ENCODE results near the gene ATG4B. TPM values are rescaled to one million over a fixed set of nuclear protein-coding genes. Genes with fewer than 3 reads are reported as not detected.

The ATG4B gene
- total and polyA plus RNA-seq, 2 of the 8 experiments (the other 6 are each of a cell fraction or from before 2014, with no cell fraction given), result 103 to 155 TPM

DNA sequence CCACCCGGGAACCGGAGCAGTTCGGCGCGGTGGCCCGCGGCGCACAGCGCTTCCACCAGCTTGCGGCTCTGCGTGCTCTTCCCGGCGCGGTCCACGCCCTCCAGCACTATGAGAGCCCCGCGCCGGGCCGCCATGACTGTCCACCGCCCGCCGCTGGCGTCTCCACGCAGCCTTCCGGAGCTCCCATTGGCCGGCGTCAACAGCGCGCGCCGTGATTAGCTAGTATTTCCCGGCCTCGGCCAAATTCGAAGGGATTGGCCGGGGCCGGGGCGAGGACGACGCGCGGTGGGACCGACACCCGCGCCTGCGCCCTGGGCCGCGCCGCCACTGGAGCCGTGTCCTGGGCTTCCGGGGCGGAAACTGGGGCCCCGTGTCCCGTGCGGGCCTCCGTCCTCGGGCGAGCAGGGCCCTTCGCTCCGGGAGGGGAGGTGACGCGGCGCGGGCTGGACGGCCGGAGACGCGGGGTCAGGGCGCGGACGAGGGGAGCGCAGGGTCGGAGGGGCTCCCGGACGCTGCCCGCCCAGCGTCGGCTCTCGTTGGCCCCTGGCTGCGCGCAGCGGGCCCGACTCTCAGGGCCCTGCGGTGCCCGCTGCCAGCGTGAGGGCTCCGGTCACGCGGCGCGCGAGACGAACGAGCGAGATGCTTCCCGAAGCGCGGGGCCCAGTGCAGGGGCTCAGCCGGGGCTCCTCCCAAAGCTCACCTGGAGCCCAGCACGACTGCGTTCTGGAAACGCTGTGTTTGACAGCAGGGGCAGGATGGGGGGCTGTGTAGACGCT is 49.3 kb downstream of the ATG4B start, which contains the start of gene DTYMK (continued):
- TF ChIP-seq, protein P1, sequence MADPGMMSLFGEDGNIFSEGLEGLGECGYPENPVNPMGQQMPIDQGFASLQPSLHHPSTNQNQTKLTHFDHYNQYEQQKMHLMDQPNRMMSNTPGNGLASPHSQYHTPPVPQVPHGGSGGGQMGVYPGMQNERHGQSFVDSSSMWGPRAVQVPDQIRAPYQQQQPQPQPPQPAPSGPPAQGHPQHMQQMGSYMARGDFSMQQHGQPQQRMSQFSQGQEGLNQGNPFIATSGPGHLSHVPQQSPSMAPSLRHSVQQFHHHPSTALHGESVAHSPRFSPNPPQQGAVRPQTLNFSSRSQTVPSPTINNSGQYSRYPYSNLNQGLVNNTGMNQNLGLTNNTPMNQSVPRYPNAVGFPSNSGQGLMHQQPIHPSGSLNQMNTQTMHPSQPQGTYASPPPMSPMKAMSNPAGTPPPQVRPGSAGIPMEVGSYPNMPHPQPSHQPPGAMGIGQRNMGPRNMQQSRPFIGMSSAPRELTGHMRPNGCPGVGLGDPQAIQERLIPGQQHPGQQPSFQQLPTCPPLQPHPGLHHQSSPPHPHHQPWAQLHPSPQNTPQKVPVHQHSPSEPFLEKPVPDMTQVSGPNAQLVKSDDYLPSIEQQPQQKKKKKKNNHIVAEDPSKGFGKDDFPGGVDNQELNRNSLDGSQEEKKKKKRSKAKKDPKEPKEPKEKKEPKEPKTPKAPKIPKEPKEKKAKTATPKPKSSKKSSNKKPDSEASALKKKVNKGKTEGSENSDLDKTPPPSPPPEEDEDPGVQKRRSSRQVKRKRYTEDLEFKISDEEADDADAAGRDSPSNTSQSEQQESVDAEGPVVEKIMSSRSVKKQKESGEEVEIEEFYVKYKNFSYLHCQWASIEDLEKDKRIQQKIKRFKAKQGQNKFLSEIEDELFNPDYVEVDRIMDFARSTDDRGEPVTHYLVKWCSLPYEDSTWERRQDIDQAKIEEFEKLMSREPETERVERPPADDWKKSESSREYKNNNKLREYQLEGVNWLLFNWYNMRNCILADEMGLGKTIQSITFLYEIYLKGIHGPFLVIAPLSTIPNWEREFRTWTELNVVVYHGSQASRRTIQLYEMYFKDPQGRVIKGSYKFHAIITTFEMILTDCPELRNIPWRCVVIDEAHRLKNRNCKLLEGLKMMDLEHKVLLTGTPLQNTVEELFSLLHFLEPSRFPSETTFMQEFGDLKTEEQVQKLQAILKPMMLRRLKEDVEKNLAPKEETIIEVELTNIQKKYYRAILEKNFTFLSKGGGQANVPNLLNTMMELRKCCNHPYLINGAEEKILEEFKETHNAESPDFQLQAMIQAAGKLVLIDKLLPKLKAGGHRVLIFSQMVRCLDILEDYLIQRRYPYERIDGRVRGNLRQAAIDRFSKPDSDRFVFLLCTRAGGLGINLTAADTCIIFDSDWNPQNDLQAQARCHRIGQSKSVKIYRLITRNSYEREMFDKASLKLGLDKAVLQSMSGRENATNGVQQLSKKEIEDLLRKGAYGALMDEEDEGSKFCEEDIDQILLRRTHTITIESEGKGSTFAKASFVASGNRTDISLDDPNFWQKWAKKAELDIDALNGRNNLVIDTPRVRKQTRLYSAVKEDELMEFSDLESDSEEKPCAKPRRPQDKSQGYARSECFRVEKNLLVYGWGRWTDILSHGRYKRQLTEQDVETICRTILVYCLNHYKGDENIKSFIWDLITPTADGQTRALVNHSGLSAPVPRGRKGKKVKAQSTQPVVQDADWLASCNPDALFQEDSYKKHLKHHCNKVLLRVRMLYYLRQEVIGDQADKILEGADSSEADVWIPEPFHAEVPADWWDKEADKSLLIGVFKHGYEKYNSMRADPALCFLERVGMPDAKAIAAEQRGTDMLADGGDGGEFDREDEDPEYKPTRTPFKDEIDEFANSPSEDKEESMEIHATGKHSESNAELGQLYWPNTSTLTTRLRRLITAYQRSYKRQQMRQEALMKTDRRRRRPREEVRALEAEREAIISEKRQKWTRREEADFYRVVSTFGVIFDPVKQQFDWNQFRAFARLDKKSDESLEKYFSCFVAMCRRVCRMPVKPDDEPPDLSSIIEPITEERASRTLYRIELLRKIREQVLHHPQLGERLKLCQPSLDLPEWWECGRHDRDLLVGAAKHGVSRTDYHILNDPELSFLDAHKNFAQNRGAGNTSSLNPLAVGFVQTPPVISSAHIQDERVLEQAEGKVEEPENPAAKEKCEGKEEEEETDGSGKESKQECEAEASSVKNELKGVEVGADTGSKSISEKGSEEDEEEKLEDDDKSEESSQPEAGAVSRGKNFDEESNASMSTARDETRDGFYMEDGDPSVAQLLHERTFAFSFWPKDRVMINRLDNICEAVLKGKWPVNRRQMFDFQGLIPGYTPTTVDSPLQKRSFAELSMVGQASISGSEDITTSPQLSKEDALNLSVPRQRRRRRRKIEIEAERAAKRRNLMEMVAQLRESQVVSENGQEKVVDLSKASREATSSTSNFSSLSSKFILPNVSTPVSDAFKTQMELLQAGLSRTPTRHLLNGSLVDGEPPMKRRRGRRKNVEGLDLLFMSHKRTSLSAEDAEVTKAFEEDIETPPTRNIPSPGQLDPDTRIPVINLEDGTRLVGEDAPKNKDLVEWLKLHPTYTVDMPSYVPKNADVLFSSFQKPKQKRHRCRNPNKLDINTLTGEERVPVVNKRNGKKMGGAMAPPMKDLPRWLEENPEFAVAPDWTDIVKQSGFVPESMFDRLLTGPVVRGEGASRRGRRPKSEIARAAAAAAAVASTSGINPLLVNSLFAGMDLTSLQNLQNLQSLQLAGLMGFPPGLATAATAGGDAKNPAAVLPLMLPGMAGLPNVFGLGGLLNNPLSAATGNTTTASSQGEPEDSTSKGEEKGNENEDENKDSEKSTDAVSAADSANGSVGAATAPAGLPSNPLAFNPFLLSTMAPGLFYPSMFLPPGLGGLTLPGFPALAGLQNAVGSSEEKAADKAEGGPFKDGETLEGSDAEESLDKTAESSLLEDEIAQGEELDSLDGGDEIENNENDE (IDR thresholded peaks at IDR 0.05; ENCODE audit: insufficient replicate concordance, low read length), result no peak
- TF ChIP-seq BRCA1 (IDR thresholded peaks at IDR 0.05; ENCODE audit: low read depth, low read length), result no peak
- TF ChIP-seq SAP30 (IDR thresholded peaks at IDR 0.05; ENCODE audit: insufficient read depth, insufficient replicate concordance, low read length), result peak; percentile 83
- TF ChIP-seq KDM1A (IDR thresholded peaks at IDR 0.05; ENCODE audit: borderline replicate concordance, low read length), result no peak
- TF ChIP-seq CREB1 (IDR thresholded peaks at IDR 0.05), result peak; percentile 95
- peak; percentile 47; the same call in 1 of the 2 replicates for TF ChIP-seq CHD2 (IDR thresholded peaks at IDR 0.05; ENCODE audit: low read length)
- peak in 1 of 2 experiments; percentile 15; a peak in 1 of 3 replicates for TF ChIP-seq EP300 (IDR thresholded peaks at IDR 0.05; ENCODE audit: borderline replicate concordance in 1 of 2, low read depth in 2 of 2, low read length in 2 of 2)
- no peak for TF ChIP-seq EZH2 (IDR thresholded peaks at IDR 0.05; ENCODE audit: low read depth, low read length, severe bottlenecking)
- no peak for TF ChIP-seq JUN (IDR thresholded peaks at IDR 0.05; ENCODE audit: low read depth, low read length)
- peak; percentile 86 for TF ChIP-seq TAF1 (IDR thresholded peaks at IDR 0.05; ENCODE audit: low read depth, low read length)

All from H1 (cell line).